Kidney tubule cell (primary cell): ENCODE measurements around the gene GALP.
"Not testable (repeated sequence)": the region's sequence is repeated elsewhere in the genome, so short reads cannot be mapped to it uniquely, and the experiment has no call there.

Experiments
- DNase-seq: peaks from one replicate; pipeline ENCODE4 v3.0.0-alpha.2; 2018; ENCODE audit warnings: low spot score

The GALP gene

DNA sequence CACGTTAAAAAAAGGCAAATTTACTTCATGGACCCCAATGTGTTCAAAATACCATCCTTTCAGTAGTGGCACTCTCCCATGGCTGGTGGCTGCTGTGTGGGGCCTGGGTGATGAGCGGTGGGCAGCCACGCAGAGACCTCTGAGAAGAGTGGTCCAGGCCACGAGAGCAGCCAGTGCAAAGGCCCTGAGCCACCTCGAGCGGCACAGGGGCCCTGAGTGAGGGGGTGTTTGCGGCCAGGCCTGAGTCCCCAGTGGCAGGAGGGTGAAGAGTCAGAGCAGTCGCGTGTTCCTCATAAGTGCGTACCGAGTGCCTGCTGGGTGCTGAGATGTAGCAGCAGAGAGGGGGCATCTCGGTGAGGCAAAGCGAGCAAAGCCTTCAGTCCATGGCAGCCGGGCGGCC is 27.7 kb upstream of the GALP start:
- DNase-seq, result no peak

DNA sequence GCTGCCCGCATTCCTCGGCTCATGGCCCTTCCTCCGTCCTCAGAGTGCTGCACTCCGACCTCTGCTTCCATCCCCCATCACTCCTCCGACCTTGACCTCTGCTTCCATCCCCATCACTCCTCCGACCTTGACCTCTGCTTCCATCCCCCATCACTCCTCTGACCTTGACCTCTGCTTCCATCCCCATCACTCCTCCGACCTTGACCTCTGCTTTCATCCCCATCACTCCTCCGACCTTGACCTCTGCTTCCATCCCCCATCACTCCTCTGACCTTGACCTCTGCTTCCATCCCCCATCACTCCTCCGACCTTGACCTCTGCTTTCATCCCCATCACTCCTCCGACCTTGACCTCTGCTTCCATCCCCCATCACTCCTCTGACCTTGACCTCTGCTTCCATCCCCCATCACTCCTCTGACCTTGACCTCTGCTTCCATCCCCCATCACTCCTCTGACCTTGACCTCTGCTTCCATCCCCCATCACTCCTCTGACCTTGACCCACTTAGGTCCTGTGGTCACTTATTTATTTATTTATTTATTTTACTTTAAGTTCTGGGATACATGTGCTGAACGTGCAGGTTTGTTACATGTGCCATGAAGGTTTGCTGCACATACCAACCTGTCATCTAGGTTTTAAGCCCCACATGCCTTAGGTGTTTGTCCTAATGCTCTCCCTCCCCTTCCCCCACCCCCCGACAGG is 26.7 kb upstream of the GALP start:
- DNase-seq, result not testable (repeated sequence)

- no peak for DNase-seq
Measured at GRCh38 chr19:56149656-56150038, 26.2 kb upstream of the GALP start.

DNA sequence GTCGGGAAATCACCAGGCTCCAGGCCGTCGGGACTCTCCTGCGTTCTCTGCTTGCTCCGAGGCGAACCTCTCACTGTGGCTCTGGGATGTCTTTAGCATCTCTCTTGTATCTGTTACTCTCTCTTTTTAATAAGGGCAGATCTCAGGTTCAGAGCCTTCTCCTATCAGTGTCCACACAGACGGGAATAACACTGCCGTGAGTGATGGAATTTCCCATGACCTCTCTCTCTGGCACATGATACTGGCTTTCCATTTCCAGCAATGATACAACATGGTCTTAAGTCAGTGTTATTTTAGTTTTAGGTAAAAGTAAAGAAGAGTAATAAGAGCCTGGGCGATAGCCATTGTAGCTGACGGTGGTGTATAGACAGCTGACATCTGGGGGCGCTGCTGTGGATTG is 25.4 kb upstream of the GALP start:
- DNase-seq, result no peak

DNA sequence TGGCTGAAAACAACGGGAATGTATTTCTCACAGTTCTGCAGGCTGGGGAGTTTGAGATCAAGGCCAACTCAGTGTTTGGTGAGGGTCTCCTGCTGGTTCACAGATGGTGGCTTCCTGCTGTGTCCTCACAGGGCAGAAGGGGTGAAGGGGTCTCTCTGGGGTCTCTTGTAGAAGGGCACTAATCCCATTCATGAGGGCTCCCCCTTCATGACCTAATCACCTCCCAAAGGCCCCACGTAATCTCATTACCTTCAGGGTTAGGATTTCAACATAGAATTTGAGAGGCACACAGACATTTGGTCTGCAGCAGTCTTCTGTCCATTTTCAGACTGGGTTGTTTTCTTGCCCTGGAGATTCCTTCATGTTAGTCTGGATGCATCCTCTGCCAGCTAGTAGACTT is 23.2 kb upstream of the GALP start:
- no peak for DNase-seq

GRCh38 chr19:56153507-56153906 is 22.3 kb upstream of the GALP start:
- DNase-seq, result no peak

- DNase-seq, result no peak
Measured at GRCh38 chr19:56155124-56155687, 20.6 kb upstream of the GALP start.

GRCh38 chr19:56156768-56157167 is 19.0 kb upstream of the GALP start:
- DNase-seq, result no peak

DNA sequence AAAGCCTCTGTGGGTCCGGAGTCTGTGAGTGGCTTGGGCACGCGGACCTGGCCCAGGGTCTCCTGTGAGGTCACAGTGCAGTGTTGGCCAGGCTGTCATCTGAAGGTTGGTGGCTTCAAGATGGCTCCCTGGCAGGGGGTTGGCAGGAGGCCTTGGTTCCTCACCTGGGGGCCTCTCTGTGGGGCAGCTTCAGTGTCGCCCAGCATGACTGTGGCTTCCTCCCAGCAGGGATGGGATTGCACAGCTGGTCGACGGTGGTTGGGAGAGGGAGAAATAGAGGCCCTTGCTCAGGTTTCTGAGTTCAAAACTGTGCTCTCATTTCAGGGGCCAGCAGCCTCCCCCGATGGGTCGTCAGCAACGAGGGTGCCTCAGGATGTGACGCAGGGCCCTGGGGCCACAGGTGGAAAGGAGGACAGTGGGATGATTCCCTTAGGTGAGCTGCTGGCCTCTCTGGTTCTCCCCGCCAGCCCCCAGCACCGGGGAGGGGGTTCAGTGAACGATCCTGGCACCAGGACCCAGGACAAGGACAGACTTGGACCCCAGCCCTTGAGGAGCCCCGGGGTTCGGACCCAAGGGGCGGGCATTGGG is 17.5 kb upstream of the GALP start:
- no peak for DNase-seq

DNA sequence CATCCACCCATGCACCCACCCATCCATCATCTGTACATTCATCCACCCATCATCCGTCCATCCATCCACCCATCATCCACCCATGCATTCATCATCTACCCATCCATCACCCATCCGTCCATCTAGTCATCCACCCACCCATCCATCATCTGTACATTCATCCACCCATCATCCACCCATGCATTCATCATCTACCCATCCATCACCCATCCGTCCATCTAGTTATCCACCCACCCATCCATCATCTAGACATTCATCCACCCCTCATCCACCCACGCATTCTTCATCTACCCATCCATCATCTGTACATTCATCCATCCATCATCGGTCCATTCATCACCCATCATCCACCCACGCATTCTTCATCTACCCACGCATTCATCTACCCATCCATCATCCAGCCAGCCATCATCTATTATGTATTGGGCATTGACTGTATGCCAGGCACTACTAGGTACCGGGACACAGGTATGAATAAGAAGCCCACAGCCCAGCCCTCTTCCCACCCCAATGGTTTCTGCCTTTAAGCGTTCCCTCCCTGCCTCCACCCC is 16.7 kb upstream of the GALP start:
- peak; percentile 47 for DNase-seq

- no peak for DNase-seq
Measured at GRCh38 chr19:56159622-56160271, 16.1 kb upstream of the GALP start.

GRCh38 chr19:56161534-56161933 is 14.3 kb upstream of the GALP start:
- no peak for DNase-seq

GRCh38 chr19:56162258-56162657 is 13.6 kb upstream of the GALP start:
- peak; percentile 74 for DNase-seq

GRCh38 chr19:56163097-56163496 is 12.7 kb upstream of the GALP start:
- no peak for DNase-seq

- DNase-seq, result no peak
Measured at GRCh38 chr19:56167064-56167578, 8.7 kb upstream of the GALP start.

- peak; percentile 97 for DNase-seq
Measured at GRCh38 chr19:56170261-56170660, 5.5 kb upstream of the GALP start.

DNA sequence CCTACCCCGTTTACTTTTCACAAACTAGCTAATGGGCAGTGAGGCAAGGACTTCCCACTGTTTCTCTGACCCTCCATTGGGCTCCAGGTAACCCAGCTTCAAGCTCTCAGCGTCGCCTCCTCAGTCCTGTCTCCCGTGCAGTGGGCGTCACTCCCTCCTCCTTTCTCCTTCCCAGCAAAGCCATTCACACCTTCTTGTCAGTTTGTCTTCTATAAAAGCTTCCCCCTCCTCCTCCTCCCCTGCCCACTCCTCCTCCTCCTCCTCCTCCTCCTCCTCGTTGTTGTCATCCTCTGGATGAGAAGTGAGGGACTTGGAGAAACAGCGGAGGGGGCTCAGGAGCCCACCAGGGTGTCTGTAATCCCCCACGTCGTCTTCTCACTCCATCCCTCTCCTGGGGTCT is 1.7 kb upstream of the GALP start:
- DNase-seq, result no peak

- DNase-seq, result no peak
Measured at GRCh38 chr19:56174550-56174949, 1.3 kb upstream of the GALP start.

GRCh38 chr19:56176310-56176709 is 502 bp downstream of the GALP start:
- DNase-seq, result not testable (repeated sequence)

- DNase-seq, result no peak
Measured at GRCh38 chr19:56176881-56177280, 1.1 kb downstream of the GALP start.

DNA sequence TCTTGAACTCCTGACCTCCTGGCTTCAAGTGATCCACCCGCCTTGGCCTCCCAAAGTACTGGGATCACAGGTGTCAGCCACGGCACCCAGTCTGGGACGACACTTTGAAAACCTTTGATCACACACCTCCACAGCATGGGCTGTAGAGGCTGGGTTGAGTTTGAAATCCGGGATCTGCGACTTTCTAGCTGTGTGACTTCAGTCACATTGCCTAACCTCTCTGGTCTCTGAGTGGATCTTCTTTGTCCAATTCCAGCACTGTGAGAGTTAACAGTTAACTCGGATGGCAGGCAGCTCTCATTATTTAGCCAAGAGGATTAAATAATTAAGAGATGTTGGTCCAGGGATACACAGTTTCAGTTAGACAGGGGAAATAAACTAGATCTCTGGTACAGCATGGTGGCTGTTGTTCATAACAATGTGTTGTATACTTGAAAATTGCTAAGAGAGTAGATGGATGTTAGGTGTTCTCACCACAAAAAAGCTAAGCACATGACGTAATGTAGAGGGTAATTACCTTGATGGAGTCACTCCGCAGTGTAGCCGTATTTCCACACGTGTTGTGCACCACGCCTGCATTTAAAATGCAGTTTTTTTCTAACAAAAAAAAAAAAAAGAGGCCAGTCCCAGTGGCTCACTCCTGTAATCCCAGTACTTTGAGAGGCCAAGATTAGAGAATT is 1.9 kb downstream of the GALP start:
- DNase-seq, result no peak

- no peak for DNase-seq
Measured at GRCh38 chr19:56189785-56190184, 14.0 kb downstream of the GALP start.
